Parathyroid adenoma (tissue), 2 donors: ENCODE results near the gene THSD4.

Source experiments
- H2AFZ ChIP-seq: fragments of 300-600 bp; sonication (generic); one replicate; pipeline ENCODE4 v1.7.0; 2017; ENCODE audit warnings: antibody characterized with exemption, mild to moderate bottlenecking
- H3K27ac ChIP-seq: fragments of 300-600 bp; sonication (generic); one replicate; pipeline ENCODE4 v1.7.0; 2017
- H3K27me3 ChIP-seq: fragments of 300-600 bp; sonication (generic); one replicate; pipeline ENCODE4 v1.7.0; 2017; ENCODE audit warnings: low read length; ENCODE audit not compliant: control insufficient read depth, insufficient read depth
- H3K36me3 ChIP-seq: fragments of 300-600 bp; sonication (generic); one replicate; pipeline ENCODE4 v1.7.0; 2017; ENCODE audit warnings: low read length; ENCODE audit not compliant: control insufficient read depth, insufficient read depth
- H3K4me1 ChIP-seq: fragments of 300-600 bp; sonication (generic); one replicate; pipeline ENCODE4 v1.7.0; 2017; ENCODE audit warnings: control low read depth
- H3K4me2 ChIP-seq: fragments of 300-600 bp; sonication (generic); one replicate; pipeline ENCODE4 v1.7.0; 2017; ENCODE audit warnings: low read length
- H3K4me3 ChIP-seq: fragments of 300-600 bp; sonication (generic); one replicate; pipeline ENCODE4 v1.7.0; 2017; ENCODE audit warnings: low read depth, low read length
- H3K79me2 ChIP-seq: fragments of 300-600 bp; sonication (generic); one replicate; pipeline ENCODE4 v1.7.0; 2017; ENCODE audit warnings: control low read depth
- H3K9ac ChIP-seq: fragments of 300-600 bp; sonication (generic); one replicate; pipeline ENCODE4 v1.7.0; 2017; ENCODE audit warnings: mild to moderate bottlenecking
- H3K9me3 ChIP-seq: fragments of 300-600 bp; sonication (generic); one replicate; pipeline ENCODE4 v1.7.0; 2017; ENCODE audit warnings: low read length; ENCODE audit not compliant: control insufficient read depth
- TF ChIP-seq, protein P1 (sequence below): fragments of 300-600 bp; sonication (generic); IDR thresholded peaks from one replicate; pipeline ENCODE4 v1.7.0; 2017; ENCODE audit warnings: antibody characterized with exemption, mild to moderate bottlenecking
- donor health status: primary hyperparathyroidism.

THSD4 gene

DNA sequence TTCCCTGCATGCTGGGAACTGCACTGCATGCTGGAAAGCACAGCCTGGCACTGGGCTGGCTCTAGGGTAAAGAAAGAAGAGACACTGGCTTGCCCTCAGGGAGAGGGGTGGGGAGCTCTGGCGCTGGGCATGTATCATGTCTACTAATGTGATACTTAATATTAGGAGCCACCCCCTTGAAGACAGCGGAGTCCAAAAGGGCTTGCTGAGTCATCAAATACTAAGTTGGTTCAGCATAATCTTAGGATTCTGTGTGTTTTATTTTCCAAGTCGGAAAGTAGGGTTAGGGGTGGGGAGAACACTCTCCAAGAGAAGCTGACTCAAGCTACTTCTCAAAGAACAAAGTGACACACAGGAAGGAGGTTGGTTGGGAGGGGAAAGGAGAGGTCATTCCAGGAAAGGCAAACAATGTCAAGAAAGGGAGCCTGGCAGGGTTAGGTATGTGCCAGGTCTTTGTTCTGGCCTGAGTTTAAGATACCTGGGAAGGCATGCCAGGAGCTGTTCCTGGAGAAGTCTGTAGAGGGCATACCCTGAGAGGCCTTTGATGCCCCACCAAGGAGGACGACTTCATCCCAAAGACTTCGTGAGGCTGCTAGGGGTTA is 457.3 kb downstream of the THSD4 start:
- TF ChIP-seq, protein P1, sequence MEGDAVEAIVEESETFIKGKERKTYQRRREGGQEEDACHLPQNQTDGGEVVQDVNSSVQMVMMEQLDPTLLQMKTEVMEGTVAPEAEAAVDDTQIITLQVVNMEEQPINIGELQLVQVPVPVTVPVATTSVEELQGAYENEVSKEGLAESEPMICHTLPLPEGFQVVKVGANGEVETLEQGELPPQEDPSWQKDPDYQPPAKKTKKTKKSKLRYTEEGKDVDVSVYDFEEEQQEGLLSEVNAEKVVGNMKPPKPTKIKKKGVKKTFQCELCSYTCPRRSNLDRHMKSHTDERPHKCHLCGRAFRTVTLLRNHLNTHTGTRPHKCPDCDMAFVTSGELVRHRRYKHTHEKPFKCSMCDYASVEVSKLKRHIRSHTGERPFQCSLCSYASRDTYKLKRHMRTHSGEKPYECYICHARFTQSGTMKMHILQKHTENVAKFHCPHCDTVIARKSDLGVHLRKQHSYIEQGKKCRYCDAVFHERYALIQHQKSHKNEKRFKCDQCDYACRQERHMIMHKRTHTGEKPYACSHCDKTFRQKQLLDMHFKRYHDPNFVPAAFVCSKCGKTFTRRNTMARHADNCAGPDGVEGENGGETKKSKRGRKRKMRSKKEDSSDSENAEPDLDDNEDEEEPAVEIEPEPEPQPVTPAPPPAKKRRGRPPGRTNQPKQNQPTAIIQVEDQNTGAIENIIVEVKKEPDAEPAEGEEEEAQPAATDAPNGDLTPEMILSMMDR = no peak
- Histone ChIP-seq H3K27me3 (no peaks in the 10 kb centered on the region), H3K4me1 (peaks cover 6% of the 10 kb centered on the region), H3K36me3 (no peaks in the 10 kb centered on the region), H3K9me3 (no peaks in the 10 kb centered on the region), H3K27ac (peak overlapping the region; percentile 71), H3K79me2 (no peaks in the 10 kb centered on the region), H2AFZ (peak overlapping the region; percentile 42), H3K4me2 (no peak overlapping the region), H3K9ac (no peak overlapping the region), H3K4me3 (no peak overlapping the region)

DNA sequence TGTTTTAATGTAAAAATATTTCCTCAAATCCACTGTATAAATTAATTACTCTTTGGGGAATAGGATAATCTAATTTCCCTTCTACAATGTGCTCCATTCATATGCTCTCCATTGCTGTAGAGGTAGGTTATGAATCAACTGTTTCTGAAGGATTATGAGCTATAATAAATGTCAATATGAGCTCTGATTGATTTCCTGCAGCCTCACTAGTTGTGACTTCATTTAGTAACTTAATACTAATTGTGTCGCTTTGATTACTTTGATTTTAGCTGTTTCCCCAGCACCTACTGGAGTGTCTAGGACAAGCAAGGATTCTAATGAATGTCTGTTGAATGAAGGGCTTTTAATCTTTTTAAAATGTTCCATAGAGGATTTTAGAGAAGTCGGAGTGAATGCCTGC is 458.3 kb downstream of the THSD4 start:
- no peaks in the 10 kb centered on the region for H3K36me3 ChIP-seq
- no peaks in the 10 kb centered on the region for H3K79me2 ChIP-seq
- no peak overlapping the region for H3K4me3 ChIP-seq
- no peak overlapping the region for H2AFZ ChIP-seq
- TF ChIP-seq, protein P1 = no peak
- H3K27ac ChIP-seq = no peak overlapping the region
- peaks cover 6% of the 10 kb centered on the region for H3K4me1 ChIP-seq
- no peak overlapping the region for H3K4me2 ChIP-seq
- no peak overlapping the region for H3K9ac ChIP-seq
- H3K27me3 ChIP-seq = no peaks in the 10 kb centered on the region
- H3K9me3 ChIP-seq = no peaks in the 10 kb centered on the region

DNA sequence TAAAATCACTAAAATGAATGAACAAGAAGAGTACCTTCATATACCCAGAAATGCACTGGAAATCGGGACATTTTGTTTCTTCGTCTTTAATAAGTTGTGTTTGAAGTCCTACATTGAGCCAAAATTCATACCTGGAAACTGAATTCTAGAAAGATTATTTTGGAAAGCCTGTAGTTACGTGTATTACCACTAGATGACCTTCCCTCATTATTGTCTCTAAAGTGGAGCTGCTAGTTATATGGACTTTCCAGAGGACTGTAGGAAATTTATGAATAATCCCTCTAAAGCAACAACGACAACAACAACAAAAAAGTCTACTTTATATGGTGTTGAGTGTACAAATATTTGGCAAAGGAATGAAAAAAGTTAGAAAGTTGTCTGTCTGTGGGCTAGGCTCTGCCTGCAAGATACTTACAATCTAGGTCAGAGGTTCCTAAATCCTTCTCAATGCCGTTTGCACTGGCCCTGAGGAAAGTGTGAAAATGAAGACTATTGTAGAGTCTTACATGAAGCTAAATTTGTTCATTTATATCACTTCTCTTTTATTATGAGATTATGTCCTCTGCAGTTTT is 460.3 kb downstream of the THSD4 start:
- H3K27me3 ChIP-seq = no peaks in the 10 kb centered on the region
- H3K9ac ChIP-seq = no peak overlapping the region
- H3K27ac ChIP-seq = no peak overlapping the region
- TF ChIP-seq, protein P1 = peak; percentile 19
- H3K9me3 ChIP-seq = no peaks in the 10 kb centered on the region
- H3K4me2 ChIP-seq = no peak overlapping the region
- H3K79me2 ChIP-seq = no peaks in the 10 kb centered on the region
- peaks cover 6% of the 10 kb centered on the region for H3K4me1 ChIP-seq
- H2AFZ ChIP-seq = no peak overlapping the region
- H3K4me3 ChIP-seq = no peak overlapping the region
- H3K36me3 ChIP-seq = no peaks in the 10 kb centered on the region

DNA sequence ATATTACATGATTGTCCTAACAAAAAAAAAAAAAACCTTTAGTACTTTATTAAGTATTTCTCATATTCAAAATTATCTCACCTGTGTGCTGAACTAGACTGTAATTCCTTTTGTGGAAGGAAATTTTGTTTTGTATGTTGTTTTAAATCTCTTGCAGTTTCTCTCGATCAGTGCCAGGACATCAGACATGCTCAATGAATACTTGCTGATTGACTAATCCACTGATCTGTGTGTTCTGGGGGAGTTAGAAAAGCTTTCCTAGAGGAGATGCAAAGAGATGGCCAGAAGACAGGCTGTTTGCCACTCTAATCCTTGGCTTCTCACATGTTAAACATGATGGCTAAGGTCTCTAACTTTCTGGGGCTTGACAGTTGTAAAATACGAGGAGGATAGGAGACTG is 461.8 kb downstream of the THSD4 start:
- no peaks in the 10 kb centered on the region for H3K9me3 ChIP-seq
- TF ChIP-seq, protein P1 = no peak
- no peak overlapping the region for H3K4me2 ChIP-seq
- no peaks in the 10 kb centered on the region for H3K79me2 ChIP-seq
- no peaks in the 10 kb centered on the region for H3K36me3 ChIP-seq
- no peak overlapping the region for H2AFZ ChIP-seq
- no peak overlapping the region for H3K27ac ChIP-seq
- H3K9ac ChIP-seq = no peak overlapping the region
- H3K4me3 ChIP-seq = no peak overlapping the region
- peaks cover 5% of the 10 kb centered on the region for H3K4me1 ChIP-seq
- no peaks in the 10 kb centered on the region for H3K27me3 ChIP-seq

DNA sequence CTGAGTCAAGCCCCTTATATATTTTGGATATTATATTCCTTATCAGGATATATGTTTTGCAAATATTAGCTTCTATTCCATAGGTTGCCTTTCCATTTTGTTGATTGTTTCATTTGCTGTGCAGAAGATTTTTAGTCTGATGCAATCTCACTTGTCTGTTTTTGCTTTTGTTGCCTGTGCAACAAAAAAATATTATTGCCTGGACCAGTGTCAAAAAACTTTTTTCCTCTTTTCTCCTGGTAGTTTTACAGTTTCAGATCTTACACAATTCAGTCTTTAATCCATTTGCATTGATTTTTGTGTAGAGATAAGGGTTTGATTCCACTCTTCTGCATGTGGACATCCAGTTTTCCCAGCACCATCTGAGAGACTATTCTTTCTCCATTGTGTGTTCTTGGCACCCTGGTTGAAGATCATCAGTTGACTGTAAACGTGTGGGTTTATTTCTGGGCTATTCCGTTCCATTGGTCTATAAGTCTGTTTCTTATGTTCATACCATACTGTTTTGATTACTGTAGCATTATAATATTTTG is 466.2 kb downstream of the THSD4 start:
- TF ChIP-seq, protein P1 = no peak
- Histone ChIP-seq H3K9ac (no peak overlapping the region), H3K27ac (no peak overlapping the region), H3K4me3 (no peak overlapping the region), H2AFZ (no peak overlapping the region), H3K9me3 (no peaks in the 10 kb centered on the region), H3K4me2 (no peak overlapping the region), H3K36me3 (no peaks in the 10 kb centered on the region), H3K4me1 (no peaks in the 10 kb centered on the region), H3K79me2 (no peaks in the 10 kb centered on the region), H3K27me3 (no peaks in the 10 kb centered on the region)
